CD14-positive monocyte (primary cell): ENCODE results near the gene ALKBH3. TPM values are rescaled to one million over a fixed set of nuclear protein-coding genes. Genes with fewer than 3 reads are reported as not detected.

Experiments
- DNase-seq, 3 donors: peaks; one replicate each; pipeline ENCODE4 v3.0.0-alpha.2; 2011 to 2022
- H2AFZ ChIP-seq: 2 replicates; pipeline ENCODE4 v1.6.0; 2012; ENCODE audit warnings: mild to moderate bottlenecking, low read depth, low read length, inconsistent platforms; ENCODE audit not compliant: insufficient read depth, poor library complexity, severe bottlenecking
- H3K27ac ChIP-seq, 2 donors: 1 replicate in 1 of 2; 2 replicates in 1 of 2; pipeline ENCODE4 v1.5.1; 2012 to 2013; ENCODE audit warnings: low read length in 2 of 2, control low read depth in 1 of 2, inconsistent platforms in 1 of 2, low read depth in 1 of 2, mild to moderate bottlenecking in 1 of 2
- H3K27me3 ChIP-seq, 2 donors: one replicate each; pipeline versions ENCODE4 v1.6.0 to v1.6.1; 2011 to 2013; ENCODE audit warnings: low read length in 2 of 2; ENCODE audit not compliant: control insufficient read depth in 2 of 2, insufficient read depth in 2 of 2
- H3K36me3 ChIP-seq, 2 donors: replicated peaks in 1 of 2; 1 replicate in 1 of 2; 2 replicates in 1 of 2; pipeline versions ENCODE4 v1.5.1 to v1.6.1; 2012 to 2013; ENCODE audit warnings: low read length in 2 of 2, control low read depth in 1 of 2, inconsistent platforms in 1 of 2, mild to moderate bottlenecking in 1 of 2; ENCODE audit not compliant: insufficient read depth in 2 of 2, control insufficient read depth in 1 of 2
- H3K4me1 ChIP-seq, 2 donors: 1 replicate in 1 of 2; 2 replicates in 1 of 2; pipeline versions ENCODE4 v1.5.1 to v1.6.1; 2012 to 2013; ENCODE audit warnings: low read length in 2 of 2, control low read depth in 1 of 2, inconsistent platforms in 1 of 2, mild to moderate bottlenecking in 1 of 2, moderate library complexity in 1 of 2; ENCODE audit not compliant: insufficient read depth in 2 of 2, control insufficient read depth in 1 of 2
- H3K4me2 ChIP-seq: replicated peaks from 2 replicates; pipeline ENCODE3; 2012; ENCODE audit warnings: low read length, moderate library complexity, mild to moderate bottlenecking; ENCODE audit not compliant: poor library complexity, severe bottlenecking; ENCODE audit errors: extremely low read depth
- H3K4me3 ChIP-seq, 3 experiments: fragments of 200-600 bp in 1 of 3; sonication (generic) in 1 of 3; replicated peaks in 1 of 3; 1 replicate in 2 of 3; 2 replicates in 1 of 3; pipeline ENCODE4 v1.5.1; 2011 to 2013; ENCODE audit warnings: low read length in 3 of 3, mild to moderate bottlenecking in 3 of 3, control low read depth in 2 of 3, low read depth in 2 of 3, inconsistent platforms in 1 of 3, moderate library complexity in 1 of 3
- H3K79me2 ChIP-seq: 2 replicates; pipeline ENCODE4 v1.6.0; 2012; ENCODE audit warnings: mild to moderate bottlenecking, control low read depth, inconsistent platforms, low read length, moderate library complexity; ENCODE audit not compliant: insufficient read depth
- H3K9ac ChIP-seq: 2 replicates; pipeline ENCODE4 v1.6.0; 2017; ENCODE audit warnings: low read length, mild to moderate bottlenecking; ENCODE audit not compliant: insufficient read depth, poor library complexity, severe bottlenecking
- H3K9me3 ChIP-seq, 2 donors: replicated peaks in 1 of 2; 1 replicate in 1 of 2; 2 replicates in 1 of 2; pipeline versions ENCODE4 v1.5.1 to v1.6.1; 2012 to 2013; ENCODE audit warnings: low read length in 2 of 2, control low read depth in 1 of 2; ENCODE audit not compliant: control insufficient read depth in 1 of 2, insufficient read depth in 1 of 2
- H4K20me1 ChIP-seq: 2 replicates; pipeline ENCODE4 v1.6.0; 2012; ENCODE audit warnings: mild to moderate bottlenecking, low read length, control low read depth, moderate library complexity; ENCODE audit not compliant: insufficient read depth
- H3K27ac Mint-ChIP-seq, 7 donors: one replicate each; pipeline ENCODE4 v1.8.0; 2020; ENCODE audit warnings: mild to moderate bottlenecking in 7 of 7, mixed read lengths in 7 of 7, moderate library complexity in 6 of 7, inconsistent platforms in 2 of 7
- H3K27me3 Mint-ChIP-seq, 3 donors: one replicate each; pipeline ENCODE4 v1.8.0; 2021 to 2022; ENCODE audit warnings: low read depth in 3 of 3, mild to moderate bottlenecking in 3 of 3, mixed read lengths in 3 of 3, moderate library complexity in 3 of 3, inconsistent platforms in 1 of 3
- H3K36me3 Mint-ChIP-seq, 2 donors: one replicate each; pipeline ENCODE4 v1.8.0; 2020; ENCODE audit warnings: mixed read lengths in 2 of 2, inconsistent platforms in 1 of 2, mild to moderate bottlenecking in 1 of 2
- H3K4me1 Mint-ChIP-seq: one replicate; pipeline ENCODE4 v1.8.0; 2020; ENCODE audit warnings: mild to moderate bottlenecking, mixed read lengths
- H3K4me3 Mint-ChIP-seq, 2 donors: one replicate each; pipeline ENCODE4 v1.8.0; 2020; ENCODE audit warnings: mild to moderate bottlenecking in 2 of 2, mixed read lengths in 2 of 2, moderate library complexity in 1 of 2
- H3K9me3 Mint-ChIP-seq, 7 donors: one replicate each; pipeline ENCODE4 v1.8.0; 2020 to 2022; ENCODE audit warnings: mixed read lengths in 7 of 7, mild to moderate bottlenecking in 6 of 7, moderate library complexity in 6 of 7, inconsistent platforms in 2 of 7
- WGBS: methylation state at CpG from one replicate; pipeline ENCODE4 v1.1.5; 2013; ENCODE audit warnings: missing lambda C conversion rate; ENCODE audit not compliant: insufficient coverage; 5-methylcytosine and 5-hydroxymethylcytosine counted together
- intact Hi-C, 2 donors: fragments of 100-400 bp; cut with micrococcal nuclease; formaldehyde crosslinking; loops; one replicate each; pipeline versions ENCODE4 v1.15.0 to v1.15.1; 2023
- polyA plus RNA-seq, 3 donors: library from polyadenylated mRNA; depleted of rRNA in 1 of 3; unstranded in 2 of 3; stranded (reverse) in 1 of 3; fragments of 300-500 nt in 2 of 3; fragments of >200 nt in 1 of 3; fragmentation: Illumina TruSeq in 2 of 3; gene quantifications; 1 replicate in 2 of 3; 2 replicates in 1 of 3; pipeline ENCODE4 v1.2.3, GENCODE V29; 2012 to 2021
- TF ChIP-seq, protein P1 (sequence below): fragments of 200-600 bp; IDR thresholded peaks from one replicate; pipeline ENCODE4 v1.8.0; 2022; ENCODE audit warnings: antibody characterized with exemption, mild to moderate bottlenecking

Gene ALKBH3
- polyA plus RNA-seq, 3 donors, result 22.1 to 25.8 (median 22.7) TPM

DNA sequence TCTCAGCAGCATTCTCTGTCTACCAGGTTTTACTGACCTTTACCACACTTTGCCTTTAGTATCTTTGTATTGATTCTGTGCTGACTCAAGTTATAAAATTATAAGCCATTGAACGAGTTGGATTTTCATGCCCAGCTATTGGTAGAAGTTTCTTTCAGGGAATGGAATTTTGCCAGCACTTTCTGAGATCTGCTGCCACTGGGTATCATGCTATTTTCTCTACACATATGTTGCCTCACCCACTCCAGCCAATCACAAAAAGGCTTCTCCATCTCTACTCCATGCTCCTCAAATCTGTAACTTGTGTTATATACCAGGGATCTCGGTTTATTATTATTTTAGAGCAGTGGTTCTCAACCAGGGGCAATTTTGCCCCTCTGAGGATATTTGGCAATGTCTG, 87.0 kb downstream of the ALKBH3 start:
- H3K27ac ChIP-seq, result no peak overlapping the region
- intact Hi-C loops, result no loop called here
- H3K79me2 ChIP-seq, result no peaks in the 10 kb centered on the region
- H3K36me3 Mint-ChIP-seq, result no peaks in the 10 kb centered on the region
- H3K4me2 ChIP-seq, result no peak overlapping the region
- H2AFZ ChIP-seq, result no peak overlapping the region
- no peak overlapping the region for H3K4me3 ChIP-seq
- peaks cover 6% of the 10 kb centered on the region for H3K4me1 Mint-ChIP-seq
- TF ChIP-seq, protein P1, sequence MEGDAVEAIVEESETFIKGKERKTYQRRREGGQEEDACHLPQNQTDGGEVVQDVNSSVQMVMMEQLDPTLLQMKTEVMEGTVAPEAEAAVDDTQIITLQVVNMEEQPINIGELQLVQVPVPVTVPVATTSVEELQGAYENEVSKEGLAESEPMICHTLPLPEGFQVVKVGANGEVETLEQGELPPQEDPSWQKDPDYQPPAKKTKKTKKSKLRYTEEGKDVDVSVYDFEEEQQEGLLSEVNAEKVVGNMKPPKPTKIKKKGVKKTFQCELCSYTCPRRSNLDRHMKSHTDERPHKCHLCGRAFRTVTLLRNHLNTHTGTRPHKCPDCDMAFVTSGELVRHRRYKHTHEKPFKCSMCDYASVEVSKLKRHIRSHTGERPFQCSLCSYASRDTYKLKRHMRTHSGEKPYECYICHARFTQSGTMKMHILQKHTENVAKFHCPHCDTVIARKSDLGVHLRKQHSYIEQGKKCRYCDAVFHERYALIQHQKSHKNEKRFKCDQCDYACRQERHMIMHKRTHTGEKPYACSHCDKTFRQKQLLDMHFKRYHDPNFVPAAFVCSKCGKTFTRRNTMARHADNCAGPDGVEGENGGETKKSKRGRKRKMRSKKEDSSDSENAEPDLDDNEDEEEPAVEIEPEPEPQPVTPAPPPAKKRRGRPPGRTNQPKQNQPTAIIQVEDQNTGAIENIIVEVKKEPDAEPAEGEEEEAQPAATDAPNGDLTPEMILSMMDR, result no peak
- H3K9ac ChIP-seq, result no peak overlapping the region
- peaks cover 0 to 1% of the 10 kb centered on the region in 2 donors for H3K4me1 ChIP-seq
- H3K36me3 ChIP-seq, result no peaks in the 10 kb centered on the region
- no peaks in the 10 kb centered on the region for H4K20me1 ChIP-seq
- no CpG with 5 or more reads among the region's 2 CpGs for WGBS
- DNase-seq, result no peak
- H3K4me3 Mint-ChIP-seq, result no peak overlapping the region
- H3K9me3 ChIP-seq, result no peaks in the 10 kb centered on the region
- no peak overlapping the region for H3K27ac Mint-ChIP-seq
- peaks cover 0 to 2% of the 10 kb centered on the region in 2 donors for H3K27me3 ChIP-seq
- peaks cover 0 to 12% (median 7%) of the 10 kb centered on the region in 7 donors for H3K9me3 Mint-ChIP-seq
- H3K27me3 Mint-ChIP-seq, result peaks cover 1 to 12% (median 9%) of the 10 kb centered on the region in 3 donors

DNA sequence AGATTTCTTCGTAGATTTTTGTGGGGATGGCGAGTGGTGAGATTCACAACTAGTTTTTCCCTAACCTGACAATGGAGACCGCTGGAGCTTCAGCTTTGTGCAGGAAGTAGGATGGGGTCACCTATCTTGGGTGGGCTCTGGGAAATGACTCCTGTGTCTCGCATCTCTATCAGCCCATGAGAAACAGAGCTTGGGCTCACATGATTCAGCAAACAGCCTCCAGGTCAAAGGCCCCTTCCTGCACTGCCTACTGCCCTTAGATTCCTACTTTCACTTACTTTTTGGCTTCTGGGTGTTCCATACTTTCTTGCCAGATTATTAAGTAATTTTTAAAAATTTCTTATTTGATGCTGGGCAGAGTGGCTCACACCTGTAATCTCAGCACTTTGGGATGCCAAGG, 88.1 kb downstream of the ALKBH3 start:
- TF ChIP-seq, protein P1, result no peak
- Histone ChIP-seq H2AFZ (no peak overlapping the region), H3K9ac (no peak overlapping the region), H3K4me1 (no peaks in the 10 kb centered on the region), H3K27ac (no peak overlapping the region), H3K36me3 (no peaks in the 10 kb centered on the region), H3K4me3 (no peak overlapping the region), H3K4me2 (no peak overlapping the region), H3K9me3 (no peaks in the 10 kb centered on the region), H3K79me2 (no peaks in the 10 kb centered on the region), H3K27me3 (peaks cover 0 to 2% of the 10 kb centered on the region in 2 donors), H4K20me1 (no peaks in the 10 kb centered on the region)
- intact Hi-C loops, result no loop called here
- Mint-ChIP-seq H3K27me3 (peaks cover 1 to 12% (median 8%) of the 10 kb centered on the region in 3 donors), H3K36me3 (no peaks in the 10 kb centered on the region), H3K27ac (no peak overlapping the region), H3K9me3 (peaks cover 0 to 12% (median 7%) of the 10 kb centered on the region in 7 donors), H3K4me3 (no peak overlapping the region), H3K4me1 (peaks cover 3% of the 10 kb centered on the region)
- no CpG with 5 or more reads among the region's 4 CpGs for WGBS
- no peak for DNase-seq
